ENCODE measurements around the gene DCLK2.

Gene DCLK2

GRCh38 chr4:150067859-150068258 is 10.4 kb upstream of the DCLK2 start:
- Histone ChIP-seq H3K9me2 (replicated peaks; ENCODE audit: insufficient read depth, low read length) (no peaks in the 10 kb centered on the region), H3K9me3 (ENCODE audit: insufficient read depth, low read length) (no peaks in the 10 kb centered on the region), H3K4me3 (ENCODE audit: insufficient read depth, low read length, poor library complexity, severe bottlenecking) (no peak overlapping the region), H3K4me2 (ENCODE audit: low read depth, low read length, poor library complexity, severe bottlenecking) (no peak overlapping the region), H3K79me2 (ENCODE audit: insufficient read depth, low read length) (no peaks in the 10 kb centered on the region), H4K20me1 (ENCODE audit: low read depth, low read length) (no peaks in the 10 kb centered on the region), H3K27ac (ENCODE audit: low read depth, low read length) (no peak overlapping the region), H3K27me3 (ENCODE audit: low read length) (peaks cover 4% of the 10 kb centered on the region; the same call in 1 of the 2 replicates), H3F3A (ENCODE audit: insufficient read depth) (no peaks in the 10 kb centered on the region), H3K9ac (ENCODE audit: low read length) (no peak overlapping the region), H2AFZ (ENCODE audit: low read depth, low read length, severe bottlenecking) (no peak overlapping the region), H3K36me3 (ENCODE audit: low read length) (no peaks in the 10 kb centered on the region)
- TF ChIP-seq CTCF (IDR thresholded peaks at IDR 0.05; ENCODE audit: insufficient read depth, low read length, poor library complexity, severe bottlenecking) (no peak), EZH2phosphoT487 (conservative IDR thresholded peaks at IDR 0.05; ENCODE audit: low read length) (no peak)

GRCh38 chr4:150068300-150068960 is 9.8 kb upstream of the DCLK2 start:
- H3F3A ChIP-seq (ENCODE audit: insufficient read depth): no peaks in the 10 kb centered on the region
- H3K27me3 ChIP-seq (ENCODE audit: low read length): peaks cover 2% of the 10 kb centered on the region; the same call in 1 of the 2 replicates
- H3K9me2 ChIP-seq (replicated peaks; ENCODE audit: insufficient read depth, low read length): no peaks in the 10 kb centered on the region
- no peak overlapping the region for H3K27ac ChIP-seq (ENCODE audit: low read depth, low read length)
- no peak overlapping the region for H3K9ac ChIP-seq (ENCODE audit: low read length)
- H3K4me2 ChIP-seq (ENCODE audit: low read depth, low read length, poor library complexity, severe bottlenecking): no peak overlapping the region
- H3K36me3 ChIP-seq (ENCODE audit: low read length): no peaks in the 10 kb centered on the region
- no peak for TF ChIP-seq CTCF (IDR thresholded peaks at IDR 0.05; ENCODE audit: insufficient read depth, low read length, poor library complexity, severe bottlenecking)
- TF ChIP-seq EZH2phosphoT487 (conservative IDR thresholded peaks at IDR 0.05; ENCODE audit: low read length): no peak
- H3K9me3 ChIP-seq (ENCODE audit: insufficient read depth, low read length): no peaks in the 10 kb centered on the region
- H3K4me3 ChIP-seq (ENCODE audit: insufficient read depth, low read length, poor library complexity, severe bottlenecking): no peak overlapping the region
- no peak overlapping the region for H2AFZ ChIP-seq (ENCODE audit: low read depth, low read length, severe bottlenecking)
- H4K20me1 ChIP-seq (ENCODE audit: low read depth, low read length): no peaks in the 10 kb centered on the region
- no peaks in the 10 kb centered on the region for H3K79me2 ChIP-seq (ENCODE audit: insufficient read depth, low read length)

GRCh38 chr4:150069353-150069752 is 8.9 kb upstream of the DCLK2 start:
- Histone ChIP-seq H2AFZ (ENCODE audit: low read depth, low read length, severe bottlenecking) (no peak overlapping the region), H3K27me3 (ENCODE audit: low read length) (no peaks in the 10 kb centered on the region), H3K79me2 (ENCODE audit: insufficient read depth, low read length) (no peaks in the 10 kb centered on the region), H3F3A (ENCODE audit: insufficient read depth) (no peaks in the 10 kb centered on the region), H3K9ac (ENCODE audit: low read length) (no peak overlapping the region), H3K36me3 (ENCODE audit: low read length) (no peaks in the 10 kb centered on the region), H3K9me2 (replicated peaks; ENCODE audit: insufficient read depth, low read length) (no peaks in the 10 kb centered on the region), H3K4me3 (ENCODE audit: insufficient read depth, low read length, poor library complexity, severe bottlenecking) (no peak overlapping the region), H3K4me2 (ENCODE audit: low read depth, low read length, poor library complexity, severe bottlenecking) (no peak overlapping the region), H3K27ac (ENCODE audit: low read depth, low read length) (no peak overlapping the region), H3K9me3 (ENCODE audit: insufficient read depth, low read length) (no peaks in the 10 kb centered on the region), H4K20me1 (ENCODE audit: low read depth, low read length) (no peaks in the 10 kb centered on the region)
- TF ChIP-seq CTCF (IDR thresholded peaks at IDR 0.05; ENCODE audit: insufficient read depth, low read length, poor library complexity, severe bottlenecking) (no peak), EZH2phosphoT487 (conservative IDR thresholded peaks at IDR 0.05; ENCODE audit: low read length) (no peak)

Measured in SU-DHL-6 (cell line).